Small intestine (tissue), 7 donors: ENCODE results near the gene TNFSF4. TPM values are rescaled to one million over a fixed set of nuclear protein-coding genes. Genes with fewer than 3 reads are reported as not detected.

Experiments
- DNase-seq, 2 donors: peaks; one replicate each; pipeline versions ENCODE4 v3.0.0 to v3.0.0-alpha.2; 2013
- FAIRE-seq: peaks from 2 replicates; lab custom pipeline; 2012; peaks lifted over from hg19 to GRCh38; lab: Jason Lieb, UNC
- H3K27ac ChIP-seq, 3 donors: one replicate each; pipeline ENCODE4 v1.5.1; 2013; ENCODE audit warnings: low read length in 2 of 3, mild to moderate bottlenecking in 2 of 3, control low read depth in 1 of 3, inconsistent platforms in 1 of 3, low read depth in 1 of 3, moderate library complexity in 1 of 3
- H3K27me3 ChIP-seq, 3 donors: one replicate each; pipeline ENCODE4 v1.6.1; 2013; ENCODE audit warnings: low read length in 3 of 3, inconsistent platforms in 1 of 3; ENCODE audit not compliant: control insufficient read depth in 3 of 3, insufficient read depth in 3 of 3
- H3K36me3 ChIP-seq, 3 donors: one replicate each; pipeline ENCODE4 v1.6.1; 2013; ENCODE audit warnings: low read length in 3 of 3, inconsistent platforms in 1 of 3, low read depth in 1 of 3, mild to moderate bottlenecking in 1 of 3, moderate library complexity in 1 of 3; ENCODE audit not compliant: control insufficient read depth in 3 of 3, insufficient read depth in 2 of 3
- H3K4me1 ChIP-seq, 3 donors: one replicate each; pipeline ENCODE4 v1.6.1; 2013; ENCODE audit warnings: low read length in 2 of 3, inconsistent platforms in 1 of 3, low read depth in 1 of 3, mild to moderate bottlenecking in 1 of 3, moderate library complexity in 1 of 3; ENCODE audit not compliant: control insufficient read depth in 3 of 3, insufficient read depth in 2 of 3
- H3K4me3 ChIP-seq, 3 donors: one replicate each; pipeline ENCODE4 v1.5.1; 2013; ENCODE audit warnings: low read length in 3 of 3, control low read depth in 1 of 3, inconsistent platforms in 1 of 3, low read depth in 1 of 3, mild to moderate bottlenecking in 1 of 3, moderate library complexity in 1 of 3
- H3K9me3 ChIP-seq, 2 donors: one replicate each; pipeline ENCODE4 v1.6.1; 2013; ENCODE audit warnings: low read depth in 1 of 2, low read length in 1 of 2; ENCODE audit not compliant: control insufficient read depth in 2 of 2, insufficient read depth in 1 of 2
- WGBS, 3 donors: extraction: QIAGEN DNeasy Blood & Tissue Kit; methylation state at CpG; one replicate each; pipeline ENCODE4 v1.1.7; 2013; 5-methylcytosine and 5-hydroxymethylcytosine counted together
- polyA plus RNA-seq, 4 donors: library from polyadenylated mRNA; stranded (reverse) in 3 of 4; unstranded in 1 of 4; fragments of 200-250 nt in 3 of 4; fragments of 120-200 nt in 1 of 4; gene quantifications; one replicate each; pipeline versions ENCODE4 v1.2.1 to v1.2.3, GENCODE V29; 2013
- donor health status: healthy with polysubstance abuse.
- donor health status: control.
- donor health status: control.
- donor health status: Bipolar disorder and iron deficiency.
- donor health status: healthy.

TNFSF4 gene
- polyA plus RNA-seq, 4 donors: 0.22 to 0.81 TPM; not detected in 2

GRCh38 chr1:173149887-173150286, 57.2 kb downstream of the TNFSF4 start:
- Histone ChIP-seq H3K9me3 (no peaks in the 10 kb centered on the region), H3K4me1 (no peaks in the 10 kb centered on the region), H3K27me3 (peaks cover 0 to 2% (median 0%) of the 10 kb centered on the region in 3 donors), H3K36me3 (no peaks in the 10 kb centered on the region), H3K27ac (no peak overlapping the region), H3K4me3 (no peak overlapping the region)
- DNase-seq (no peak), FAIRE-seq (no peak)
- 60 to 74% (median 63%) methylated on average over 2 of the region's 2 CpGs for WGBS, 3 donors

- Histone ChIP-seq H3K4me1 (no peaks in the 10 kb centered on the region), H3K36me3 (no peaks in the 10 kb centered on the region), H3K27ac (no peak overlapping the region), H3K27me3 (peaks cover 0 to 2% (median 0%) of the 10 kb centered on the region in 3 donors), H3K4me3 (no peak overlapping the region), H3K9me3 (no peaks in the 10 kb centered on the region)
- FAIRE-seq: no peak
- WGBS, 3 donors: 81 to 92% (median 91%) methylated on average over 2 of the region's 2 CpGs
- DNase-seq: no peak
Measured at GRCh38 chr1:173148971-173149370, 58.2 kb downstream of the TNFSF4 start.

GRCh38 chr1:173148545-173148944, 58.6 kb downstream of the TNFSF4 start:
- Histone ChIP-seq H3K27ac (no peak overlapping the region), H3K36me3 (no peaks in the 10 kb centered on the region), H3K4me3 (no peak overlapping the region), H3K9me3 (no peaks in the 10 kb centered on the region), H3K27me3 (peaks cover 0 to 2% (median 0%) of the 10 kb centered on the region in 3 donors), H3K4me1 (no peaks in the 10 kb centered on the region)
- DNase-seq (no peak), FAIRE-seq (no peak)
- WGBS, 3 donors: 71 to 80% (median 77%) methylated on average over 2 of the region's 2 CpGs

- 55 to 71% (median 65%) methylated on average over 2 of the region's 2 CpGs for WGBS, 3 donors
- no peak for FAIRE-seq
- Histone ChIP-seq H3K36me3 (peaks cover 0 to 2% (median 0%) of the 10 kb centered on the region in 3 donors), H3K4me1 (no peaks in the 10 kb centered on the region), H3K27ac (no peak overlapping the region), H3K27me3 (no peaks in the 10 kb centered on the region), H3K9me3 (no peaks in the 10 kb centered on the region), H3K4me3 (no peak overlapping the region)
- DNase-seq: no peak
Measured at GRCh38 chr1:173140733-173141132, 66.4 kb downstream of the TNFSF4 start.

GRCh38 chr1:173139706-173140105, 67.4 kb downstream of the TNFSF4 start:
- no peaks in the 10 kb centered on the region for H3K9me3 ChIP-seq
- DNase-seq (no peak), FAIRE-seq (no peak)
- whole genome bisulfite sequencing, 3 donors: 92 to 96% (median 94%) methylated on average over 3 of the region's 3 CpGs
- no peaks in the 10 kb centered on the region for H3K27me3 ChIP-seq
- H3K4me3 ChIP-seq: no peak overlapping the region
- no peak overlapping the region for H3K27ac ChIP-seq
- no peaks in the 10 kb centered on the region for H3K4me1 ChIP-seq
- H3K36me3 ChIP-seq: peaks cover 0 to 2% (median 0%) of the 10 kb centered on the region in 3 donors

- Histone ChIP-seq H3K9me3 (no peaks in the 10 kb centered on the region), H3K4me3 (no peak overlapping the region), H3K36me3 (peaks cover 0 to 2% (median 0%) of the 10 kb centered on the region in 3 donors), H3K4me1 (no peaks in the 10 kb centered on the region), H3K27ac (no peak overlapping the region), H3K27me3 (no peaks in the 10 kb centered on the region)
- DNase-seq (no peak), FAIRE-seq (no peak)
- 85 to 98% (median 89%) methylated on average over 2 of the region's 2 CpGs for WGBS, 3 donors
Measured at GRCh38 chr1:173137107-173137706, 69.9 kb downstream of the TNFSF4 start.

GRCh38 chr1:173134800-173135199, 72.3 kb downstream of the TNFSF4 start:
- FAIRE-seq (no peak), DNase-seq (peak in 1 of 2 donors; percentile 10)
- no peak overlapping the region for H3K27ac ChIP-seq
- no peaks in the 10 kb centered on the region for H3K27me3 ChIP-seq
- H3K4me1 ChIP-seq: no peaks in the 10 kb centered on the region
- no peak overlapping the region for H3K4me3 ChIP-seq
- H3K9me3 ChIP-seq: no peaks in the 10 kb centered on the region
- H3K36me3 ChIP-seq: no peaks in the 10 kb centered on the region
- WGBS, 3 donors: 57 to 76% (median 76%) methylated on average over 5 of the region's 5 CpGs

- no peak overlapping the region for H3K27ac ChIP-seq
- no peak for FAIRE-seq
- no peak overlapping the region for H3K4me3 ChIP-seq
- peak in 1 of 2 donors; percentile 46 for DNase-seq
- no peaks in the 10 kb centered on the region for H3K27me3 ChIP-seq
- H3K4me1 ChIP-seq: no peaks in the 10 kb centered on the region
- no peaks in the 10 kb centered on the region for H3K9me3 ChIP-seq
- 53 to 75% (median 64%) methylated on average over 4 of the region's 4 CpGs for WGBS, 3 donors
- no peaks in the 10 kb centered on the region for H3K36me3 ChIP-seq
Measured at GRCh38 chr1:173134029-173134428, 73.1 kb downstream of the TNFSF4 start.
